GM23338 (cell line): ENCODE measurements around the gene LRSAM1.

Experiments used
- EZH2 ChIP-seq: fragments of 200-600 bp; sonication (generic); IDR thresholded peaks from one replicate; pipeline ENCODE4 v1.8.0; 2017; ENCODE audit warnings: antibody characterized with exemption, mild to moderate bottlenecking, low read depth; ENCODE audit not compliant: unreplicated experiment
- EZH2phosphoT487 ChIP-seq: fragments of 200-600 bp; sonication (generic); IDR thresholded peaks from one replicate; pipeline ENCODE4 v1.8.1; 2018; ENCODE audit warnings: antibody characterized with exemption; ENCODE audit not compliant: unreplicated experiment
- JUNB ChIP-seq: IDR thresholded peaks from one replicate; pipeline ENCODE4 v1.6.1; 2016; ENCODE audit warnings: antibody characterized with exemption; ENCODE audit not compliant: unreplicated experiment
- NANOG ChIP-seq: IDR thresholded peaks from 2 replicates; pipeline ENCODE4 v1.6.1; 2016; ENCODE audit warnings: antibody characterized with exemption, borderline replicate concordance
- TF ChIP-seq, protein P1 (sequence below), 2 experiments: fragments of 200-600 bp in 1 of 2; sonication (generic) in 1 of 2; conservative IDR thresholded peaks; 2 replicates each; pipeline versions ENCODE4 v1.5.1 to v1.6.1; 2016 to 2017; ENCODE audit warnings: antibody characterized with exemption in 2 of 2, low read depth in 2 of 2, mild to moderate bottlenecking in 2 of 2, moderate library complexity in 1 of 2

DNA sequence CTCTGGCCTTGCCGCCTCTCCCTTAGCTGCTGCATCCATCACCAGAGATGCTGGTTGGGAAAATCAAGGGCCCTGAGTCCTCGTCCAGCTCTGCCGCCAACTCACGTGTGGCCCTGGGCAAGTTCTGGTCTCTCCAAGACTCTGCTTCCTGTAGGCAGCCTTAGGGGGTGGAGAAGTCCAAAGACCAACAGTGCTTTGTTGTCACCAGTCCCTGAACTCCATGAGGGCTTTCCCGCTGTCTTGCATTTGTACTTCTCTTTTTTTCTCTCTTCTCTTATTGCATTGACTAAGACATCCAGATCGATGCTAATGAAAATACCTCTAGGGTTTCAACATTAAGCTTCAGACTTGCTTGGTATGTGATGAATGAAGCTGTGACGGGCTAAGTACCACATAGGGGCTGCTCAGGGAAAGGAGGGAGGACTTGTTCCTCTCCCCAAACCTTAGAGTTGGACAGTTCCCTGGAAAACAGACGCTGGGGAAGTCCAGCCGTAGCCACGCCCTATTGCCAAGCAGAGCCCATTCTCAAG, 97.1 kb downstream of the LRSAM1 start:
- TF ChIP-seq, protein P1, sequence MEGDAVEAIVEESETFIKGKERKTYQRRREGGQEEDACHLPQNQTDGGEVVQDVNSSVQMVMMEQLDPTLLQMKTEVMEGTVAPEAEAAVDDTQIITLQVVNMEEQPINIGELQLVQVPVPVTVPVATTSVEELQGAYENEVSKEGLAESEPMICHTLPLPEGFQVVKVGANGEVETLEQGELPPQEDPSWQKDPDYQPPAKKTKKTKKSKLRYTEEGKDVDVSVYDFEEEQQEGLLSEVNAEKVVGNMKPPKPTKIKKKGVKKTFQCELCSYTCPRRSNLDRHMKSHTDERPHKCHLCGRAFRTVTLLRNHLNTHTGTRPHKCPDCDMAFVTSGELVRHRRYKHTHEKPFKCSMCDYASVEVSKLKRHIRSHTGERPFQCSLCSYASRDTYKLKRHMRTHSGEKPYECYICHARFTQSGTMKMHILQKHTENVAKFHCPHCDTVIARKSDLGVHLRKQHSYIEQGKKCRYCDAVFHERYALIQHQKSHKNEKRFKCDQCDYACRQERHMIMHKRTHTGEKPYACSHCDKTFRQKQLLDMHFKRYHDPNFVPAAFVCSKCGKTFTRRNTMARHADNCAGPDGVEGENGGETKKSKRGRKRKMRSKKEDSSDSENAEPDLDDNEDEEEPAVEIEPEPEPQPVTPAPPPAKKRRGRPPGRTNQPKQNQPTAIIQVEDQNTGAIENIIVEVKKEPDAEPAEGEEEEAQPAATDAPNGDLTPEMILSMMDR (conservative IDR thresholded peaks at IDR 0.05; ENCODE audit: low read depth in 2 of 2): no peak
- no peak for TF ChIP-seq EZH2
- TF ChIP-seq JUNB: no peak
- TF ChIP-seq EZH2phosphoT487: no peak
- no peak for TF ChIP-seq NANOG
